SJSA1 (cell line): ENCODE results near the gene LRP6. TPM values are rescaled to one million over a fixed set of nuclear protein-coding genes. Genes with fewer than 3 reads are reported as not detected.
A peak's percentile ranks its signal among the peaks of the same experiment; 100 is the strongest.

Source experiments
- DNase-seq, 2 experiments: peaks; one replicate each; pipeline ENCODE4 v3.0.0-alpha.2; 2015 to 2020; ENCODE audit warnings: low spot score in 2 of 2, low read depth in 1 of 2
- H3K27ac ChIP-seq: fragments of 250-450 bp; sonication (Bioruptor Pico); 2 replicates; pipeline ENCODE4 v1.5.1; 2020; ENCODE audit warnings: mild to moderate bottlenecking, moderate library complexity
- H3K27me3 ChIP-seq: fragments of 250-450 bp; sonication (Bioruptor Pico); replicated peaks from 2 replicates; pipeline ENCODE4 v1.5.1; 2020; ENCODE audit warnings: mild to moderate bottlenecking, moderate library complexity
- H3K36me3 ChIP-seq: fragments of 250-450 bp; sonication (Bioruptor Pico); 2 replicates; pipeline ENCODE4 v1.5.1; 2020; ENCODE audit warnings: mild to moderate bottlenecking
- H3K4me1 ChIP-seq: fragments of 250-450 bp; sonication (Bioruptor Pico); replicated peaks from 2 replicates; pipeline ENCODE4 v1.6.1; 2021; ENCODE audit warnings: mild to moderate bottlenecking
- H3K4me3 ChIP-seq: fragments of 250-450 bp; sonication (Bioruptor Pico); 2 replicates; pipeline ENCODE4 v1.5.1; 2020; ENCODE audit warnings: mild to moderate bottlenecking
- H3K9me3 ChIP-seq: fragments of 250-450 bp; sonication (Bioruptor Pico); replicated peaks from 2 replicates; pipeline ENCODE4 v1.5.1; 2020; ENCODE audit warnings: mild to moderate bottlenecking
- total RNA-seq: library from RNA; depleted of rRNA; stranded (reverse); fragments of >200 nt; shearing (Covaris generic); gene quantifications from 2 replicates; pipeline ENCODE4 v1.2.3, GENCODE V29; 2014

Gene LRP6
- total RNA-seq, 1 experiment from 2014 or later = 31.3 TPM

GRCh38 chr12:12201274-12201758, 65.5 kb downstream of the LRP6 start:
- H3K36me3 ChIP-seq = peaks cover 55% of the 10 kb centered on the region
- no peaks in the 10 kb centered on the region for H3K4me1 ChIP-seq
- H3K4me3 ChIP-seq = no peak overlapping the region
- no peak overlapping the region for H3K27ac ChIP-seq
- no peaks in the 10 kb centered on the region for H3K27me3 ChIP-seq
- no peaks in the 10 kb centered on the region for H3K9me3 ChIP-seq
- DNase-seq = no peak

- no peaks in the 10 kb centered on the region for H3K4me1 ChIP-seq
- H3K27ac ChIP-seq = no peak overlapping the region
- no peak for DNase-seq
- no peak overlapping the region for H3K4me3 ChIP-seq
- peaks cover 63% of the 10 kb centered on the region for H3K36me3 ChIP-seq
- H3K27me3 ChIP-seq = no peaks in the 10 kb centered on the region
- H3K9me3 ChIP-seq = no peaks in the 10 kb centered on the region
Observed at GRCh38 chr12:12200363-12200762, 66.5 kb downstream of the LRP6 start.

- no peaks in the 10 kb centered on the region for H3K27me3 ChIP-seq
- DNase-seq = no peak
- H3K36me3 ChIP-seq = peaks cover 58% of the 10 kb centered on the region
- H3K4me3 ChIP-seq = no peak overlapping the region
- no peaks in the 10 kb centered on the region for H3K9me3 ChIP-seq
- H3K4me1 ChIP-seq = no peaks in the 10 kb centered on the region
- no peak overlapping the region for H3K27ac ChIP-seq
Observed at GRCh38 chr12:12198124-12198523, 68.7 kb downstream of the LRP6 start.

GRCh38 chr12:12197128-12197527, 69.7 kb downstream of the LRP6 start:
- Histone ChIP-seq H3K9me3 (no peaks in the 10 kb centered on the region), H3K27me3 (no peaks in the 10 kb centered on the region)

GRCh38 chr12:12195516-12195915, 71.3 kb downstream of the LRP6 start:
- no peak for DNase-seq
- Histone ChIP-seq H3K4me3 (no peak overlapping the region), H3K9me3 (no peaks in the 10 kb centered on the region), H3K27me3 (no peaks in the 10 kb centered on the region), H3K36me3 (peaks cover 41% of the 10 kb centered on the region), H3K4me1 (no peaks in the 10 kb centered on the region), H3K27ac (no peak overlapping the region)

More at GRCh38 chr12:12197128-12197527, 69.7 kb downstream of the LRP6 start:
- Histone ChIP-seq H3K36me3 (peaks cover 50% of the 10 kb centered on the region), H3K4me1 (no peaks in the 10 kb centered on the region), H3K27ac (no peak overlapping the region), H3K4me3 (no peak overlapping the region)
- no peak for DNase-seq

GRCh38 chr12:12195081-12195480, 71.8 kb downstream of the LRP6 start:
- H3K36me3 ChIP-seq = peaks cover 40% of the 10 kb centered on the region
- H3K9me3 ChIP-seq = no peaks in the 10 kb centered on the region
- no peak overlapping the region for H3K4me3 ChIP-seq
- H3K4me1 ChIP-seq = no peaks in the 10 kb centered on the region
- no peaks in the 10 kb centered on the region for H3K27me3 ChIP-seq
- no peak overlapping the region for H3K27ac ChIP-seq
- no peak for DNase-seq

GRCh38 chr12:12194206-12194605, 72.6 kb downstream of the LRP6 start:
- Histone ChIP-seq H3K27me3 (no peaks in the 10 kb centered on the region), H3K36me3 (peaks cover 33% of the 10 kb centered on the region), H3K9me3 (no peaks in the 10 kb centered on the region), H3K4me1 (no peaks in the 10 kb centered on the region), H3K4me3 (no peak overlapping the region), H3K27ac (no peak overlapping the region)
- peak in 1 of 2 experiments; percentile 16 for DNase-seq

GRCh38 chr12:12191008-12191407, 75.8 kb downstream of the LRP6 start:
- DNase-seq = no peak
- Histone ChIP-seq H3K36me3 (peaks cover 12% of the 10 kb centered on the region), H3K27me3 (no peaks in the 10 kb centered on the region), H3K4me3 (no peak overlapping the region), H3K9me3 (no peaks in the 10 kb centered on the region), H3K4me1 (no peaks in the 10 kb centered on the region), H3K27ac (no peak overlapping the region)

GRCh38 chr12:12190087-12190809, 76.6 kb downstream of the LRP6 start:
- Histone ChIP-seq H3K4me1 (no peaks in the 10 kb centered on the region), H3K4me3 (no peak overlapping the region), H3K27me3 (no peaks in the 10 kb centered on the region), H3K9me3 (no peaks in the 10 kb centered on the region), H3K36me3 (peaks cover 8% of the 10 kb centered on the region), H3K27ac (no peak overlapping the region)
- no peak for DNase-seq

GRCh38 chr12:12185414-12185813, 81.4 kb downstream of the LRP6 start:
- H3K36me3 ChIP-seq = peaks cover 27% of the 10 kb centered on the region
- no peak for DNase-seq
- H3K4me3 ChIP-seq = no peak overlapping the region
- H3K27me3 ChIP-seq = no peaks in the 10 kb centered on the region
- H3K9me3 ChIP-seq = no peaks in the 10 kb centered on the region
- H3K4me1 ChIP-seq = peaks cover 7% of the 10 kb centered on the region; the same call in 1 of the 2 replicates
- no peak overlapping the region for H3K27ac ChIP-seq

- H3K36me3 ChIP-seq = peaks cover 36% of the 10 kb centered on the region
- H3K9me3 ChIP-seq = no peaks in the 10 kb centered on the region
- no peak for DNase-seq
- H3K27me3 ChIP-seq = no peaks in the 10 kb centered on the region
- no peak overlapping the region for H3K4me3 ChIP-seq
- no peak overlapping the region for H3K27ac ChIP-seq
- H3K4me1 ChIP-seq = peaks cover 7% of the 10 kb centered on the region; the same call in 1 of the 2 replicates
Observed at GRCh38 chr12:12182703-12183365, 84.0 kb downstream of the LRP6 start.

GRCh38 chr12:12181511-12181910, 85.3 kb downstream of the LRP6 start:
- H3K9me3 ChIP-seq = no peaks in the 10 kb centered on the region
- H3K27me3 ChIP-seq = no peaks in the 10 kb centered on the region
- no peak overlapping the region for H3K4me3 ChIP-seq
- H3K36me3 ChIP-seq = peaks cover 33% of the 10 kb centered on the region
- H3K4me1 ChIP-seq = peaks cover 7% of the 10 kb centered on the region; the same call in 1 of the 2 replicates
- H3K27ac ChIP-seq = no peak overlapping the region
- DNase-seq = no peak

GRCh38 chr12:12180575-12180974, 86.3 kb downstream of the LRP6 start:
- H3K4me3 ChIP-seq = no peak overlapping the region
- peaks cover 7% of the 10 kb centered on the region; the same call in 1 of the 2 replicates for H3K4me1 ChIP-seq
- no peak for DNase-seq
- peaks cover 33% of the 10 kb centered on the region for H3K36me3 ChIP-seq
- no peaks in the 10 kb centered on the region for H3K27me3 ChIP-seq
- H3K27ac ChIP-seq = no peak overlapping the region
- H3K9me3 ChIP-seq = no peaks in the 10 kb centered on the region

- no peak for DNase-seq
- Histone ChIP-seq H3K36me3 (peaks cover 33% of the 10 kb centered on the region), H3K27ac (no peak overlapping the region), H3K4me3 (no peak overlapping the region), H3K9me3 (no peaks in the 10 kb centered on the region), H3K4me1 (peaks cover 7% of the 10 kb centered on the region; the same call in 1 of the 2 replicates), H3K27me3 (no peaks in the 10 kb centered on the region)
Observed at GRCh38 chr12:12180136-12180535, 86.7 kb downstream of the LRP6 start.
